GF-D8 (cell line): ENCODE measurements around the gene COL23A1.

Experiments
- DNase-seq: peaks from one replicate; lab custom pipeline; 2025; lab: John Stamatoyannopoulos, UW

Gene COL23A1

GRCh38 chr5:178421699-178422399 lies 168.3 kb downstream of the COL23A1 start:
- no peak for DNase-seq

DNA sequence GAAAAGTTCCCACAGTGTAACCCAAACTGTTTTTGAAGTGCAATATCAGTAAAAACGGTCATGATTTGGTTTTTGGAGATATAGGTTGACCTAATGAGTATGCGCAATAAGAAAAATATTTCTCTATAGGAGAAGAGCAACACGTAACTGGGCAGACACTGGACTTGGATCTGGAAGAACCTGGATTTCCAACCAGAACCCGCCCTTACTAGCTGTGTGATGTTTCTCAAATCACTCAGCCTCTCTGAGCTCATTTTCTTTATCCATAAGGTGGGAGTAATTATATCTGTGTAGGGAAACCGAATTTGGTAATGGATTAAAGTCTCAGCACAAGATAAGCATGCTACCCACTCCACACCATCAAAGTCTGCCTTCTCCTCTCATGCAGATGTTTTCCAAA lies 169.1 kb downstream of the COL23A1 start:
- no peak for DNase-seq

DNA sequence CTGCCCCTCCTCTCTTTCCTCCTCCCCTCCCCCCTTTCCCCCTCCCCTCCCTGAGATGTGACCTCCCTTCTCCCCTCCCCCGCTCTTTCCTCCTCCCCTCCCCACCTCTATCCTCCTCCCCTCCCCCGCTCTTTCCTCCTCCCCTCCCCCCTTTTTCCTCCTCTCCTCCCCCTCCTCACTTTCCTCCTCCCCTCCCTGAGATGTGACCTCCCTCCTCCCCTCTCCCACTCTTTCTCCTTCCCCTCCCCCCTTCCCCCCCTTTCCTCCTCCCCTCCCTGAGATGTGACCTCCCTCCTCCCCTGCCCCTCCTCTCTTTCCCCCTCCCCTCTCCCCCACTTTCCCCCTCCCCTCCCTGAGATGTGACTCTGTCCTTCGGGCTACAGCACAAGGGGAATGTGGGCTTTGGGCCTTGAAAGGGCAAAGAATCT lies 169.8 kb downstream of the COL23A1 start:
- DNase-seq: no peak

DNA sequence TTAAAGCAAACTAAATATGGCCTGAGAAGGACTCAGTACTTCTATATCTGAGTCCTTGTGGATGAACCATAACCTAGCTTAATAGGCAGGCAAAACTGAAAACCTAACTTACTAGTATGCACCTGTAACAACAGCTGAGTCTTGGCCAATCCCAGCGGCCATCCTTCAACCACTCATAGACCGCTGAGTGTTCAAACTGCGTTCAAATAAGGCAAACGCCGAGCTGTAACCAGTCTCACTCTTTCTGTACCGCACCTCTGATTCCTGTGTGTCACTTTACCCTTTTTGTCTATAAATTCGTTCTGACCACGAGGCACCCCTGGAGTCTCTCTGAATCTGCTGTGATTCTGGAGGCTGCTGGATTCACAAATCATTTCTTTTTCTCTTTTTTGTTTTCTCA lies 170.5 kb downstream of the COL23A1 start:
- no peak for DNase-seq

GRCh38 chr5:178419196-178419595 lies 171.0 kb downstream of the COL23A1 start:
- no peak for DNase-seq

DNA sequence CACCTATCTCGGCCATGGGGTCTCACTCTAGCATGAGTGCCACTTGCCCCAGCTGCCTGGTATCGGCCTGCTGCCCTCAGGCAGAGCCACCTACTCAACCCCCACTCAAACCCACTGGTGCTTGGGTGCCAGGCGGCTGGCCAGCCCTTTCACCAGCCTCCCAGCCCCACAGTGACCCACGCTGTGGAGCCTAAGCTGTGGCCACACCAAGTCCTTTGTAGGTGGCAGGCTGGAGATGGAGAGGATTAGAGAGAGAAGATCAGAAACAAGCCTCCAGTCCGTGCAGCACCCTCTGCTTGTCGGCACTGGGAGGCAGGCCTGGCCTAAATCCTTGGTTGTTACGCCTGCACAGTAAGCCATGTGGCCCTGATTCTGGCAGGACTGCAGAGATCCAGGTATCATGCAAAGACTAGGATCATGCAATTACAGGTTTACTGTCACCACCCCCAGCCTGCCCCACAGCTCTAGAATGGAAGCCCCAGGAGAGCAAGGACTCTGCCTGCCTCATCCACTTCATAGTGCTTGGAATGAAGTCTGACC lies 171.7 kb downstream of the COL23A1 start:
- no peak for DNase-seq

DNA sequence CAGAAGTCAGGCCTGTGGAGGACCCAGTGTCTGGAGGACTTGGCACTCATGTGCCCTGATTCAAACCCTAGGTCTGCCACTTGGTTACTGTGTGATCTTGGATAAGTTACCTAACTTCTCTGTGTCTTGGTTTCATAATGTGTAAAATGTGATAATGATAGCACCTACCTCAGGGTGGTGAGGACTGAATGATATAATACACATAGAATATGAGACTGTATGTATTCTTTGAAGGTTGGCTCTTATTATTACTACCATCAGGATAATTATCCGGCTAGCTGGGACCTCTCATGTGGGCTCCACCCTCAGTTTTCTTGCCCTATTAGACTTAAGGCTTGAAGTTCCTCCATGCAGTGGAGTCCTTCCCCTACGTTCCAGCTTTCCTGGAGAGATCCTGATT lies 172.2 kb downstream of the COL23A1 start:
- DNase-seq: no peak

DNA sequence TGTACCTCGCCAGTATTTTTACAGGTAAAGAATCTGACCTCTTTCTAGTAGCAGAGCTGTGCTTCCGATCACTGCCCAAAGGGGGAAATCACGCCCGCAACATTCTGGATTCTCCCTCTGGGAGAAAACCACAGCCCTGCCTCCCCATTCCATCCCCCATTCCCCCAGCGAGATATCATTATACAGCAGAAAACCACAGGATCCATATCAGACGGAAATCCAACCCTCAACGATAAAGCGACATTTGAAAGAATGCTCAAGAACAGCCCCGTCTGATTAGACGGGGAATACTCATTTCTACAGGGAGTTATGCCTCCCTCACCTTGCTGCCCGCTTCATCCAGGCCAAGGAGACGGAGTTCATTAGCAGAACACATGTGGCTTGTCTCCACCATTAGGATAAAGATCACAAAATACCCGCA lies 172.8 kb downstream of the COL23A1 start:
- DNase-seq: no peak

GRCh38 chr5:178416919-178417318 lies 173.3 kb downstream of the COL23A1 start:
- DNase-seq: no peak

- DNase-seq: no peak
Observed at GRCh38 chr5:178416206-178416882, 173.8 kb downstream of the COL23A1 start.

- DNase-seq: no peak
Observed at GRCh38 chr5:178415353-178415752, 174.8 kb downstream of the COL23A1 start.

DNA sequence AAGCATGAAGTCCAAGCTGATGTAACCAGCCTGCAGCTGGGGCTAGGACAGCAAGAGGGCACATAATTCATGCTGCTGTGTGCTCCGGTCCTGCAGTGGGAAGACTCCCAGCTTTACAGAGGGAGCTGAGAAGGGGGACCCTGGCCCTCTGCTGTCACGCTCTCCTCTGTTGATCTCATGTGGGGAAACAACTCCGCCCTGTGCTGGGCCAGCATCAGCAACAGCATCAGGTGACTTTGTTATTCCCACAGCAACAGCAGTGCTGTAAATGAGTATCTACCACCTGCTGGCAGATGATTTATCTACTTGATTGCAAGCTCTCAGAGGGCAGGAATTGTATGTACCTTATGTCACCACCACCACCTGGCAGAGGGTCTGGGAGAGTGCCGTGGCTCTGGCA lies 176.2 kb downstream of the COL23A1 start:
- DNase-seq: no peak

DNA sequence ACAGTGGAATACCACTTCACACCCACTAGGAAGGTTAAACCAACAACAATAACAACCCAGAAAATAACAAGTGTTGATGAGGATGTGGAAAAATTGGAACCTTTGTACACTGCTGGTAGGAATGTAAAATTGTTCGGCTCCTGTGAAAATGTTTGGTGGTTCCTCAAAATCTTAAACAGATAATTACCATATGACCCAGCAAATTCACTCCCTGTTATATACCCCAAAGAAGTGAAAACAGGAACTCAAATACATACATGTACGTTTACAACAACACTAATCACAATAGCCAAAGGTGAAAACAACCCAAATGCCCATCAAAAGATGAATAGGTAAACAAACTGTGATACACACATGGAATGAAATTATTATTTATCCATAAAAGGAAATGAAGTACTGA lies 179.1 kb downstream of the COL23A1 start:
- no peak for DNase-seq

- DNase-seq: no peak
Observed at GRCh38 chr5:178407646-178408045, 182.5 kb downstream of the COL23A1 start.

DNA sequence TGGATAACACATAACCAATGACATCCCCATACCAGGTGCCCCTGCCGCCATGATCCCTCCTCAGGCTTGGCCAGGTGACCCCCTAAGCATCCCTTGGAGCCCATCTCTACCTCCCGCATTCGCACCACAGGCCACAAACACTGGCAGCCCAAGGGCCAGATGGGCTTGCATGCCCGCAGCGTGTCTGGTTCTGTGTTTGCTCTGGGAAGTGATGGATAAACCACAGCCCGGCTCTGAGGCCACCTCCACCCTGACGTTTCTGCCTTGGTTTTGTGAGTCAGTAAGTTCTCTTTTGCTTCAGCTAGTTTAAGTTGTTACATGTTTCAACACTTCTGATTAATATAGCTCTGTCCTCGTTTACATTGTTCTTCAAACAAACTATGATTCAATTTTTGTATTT lies 185.2 kb downstream of the COL23A1 start:
- no peak for DNase-seq

DNA sequence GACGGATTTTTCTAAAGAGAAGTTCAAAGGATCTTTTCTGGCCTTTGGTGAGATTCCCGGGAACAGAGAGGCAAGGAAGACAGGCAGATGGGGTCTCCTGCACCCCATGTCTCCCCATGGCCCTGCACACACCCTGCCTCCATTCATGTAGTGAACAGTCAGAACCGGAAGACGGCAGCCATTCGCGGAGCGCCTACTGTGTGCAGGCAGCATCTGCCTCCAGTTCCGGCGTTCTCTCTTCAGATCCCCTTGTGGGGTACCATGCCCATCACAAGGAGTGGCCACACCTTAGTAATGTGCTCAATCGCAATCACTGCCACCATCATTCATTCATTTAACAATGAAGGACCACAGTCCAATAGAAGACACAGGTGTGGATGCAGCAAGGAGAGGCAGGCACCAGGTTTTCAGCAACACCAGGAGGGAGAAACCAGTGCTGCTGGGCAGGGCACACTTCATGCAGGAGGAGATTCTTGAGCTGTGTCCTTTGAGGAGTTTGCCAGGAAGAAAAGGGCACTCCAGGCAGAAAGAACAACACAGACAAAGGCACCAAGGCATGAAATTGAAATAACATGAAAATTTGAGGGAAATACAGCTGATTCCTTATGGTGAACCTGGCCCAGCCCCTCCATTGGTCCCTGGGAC lies 186.1 kb downstream of the COL23A1 start:
- DNase-seq: no peak

DNA sequence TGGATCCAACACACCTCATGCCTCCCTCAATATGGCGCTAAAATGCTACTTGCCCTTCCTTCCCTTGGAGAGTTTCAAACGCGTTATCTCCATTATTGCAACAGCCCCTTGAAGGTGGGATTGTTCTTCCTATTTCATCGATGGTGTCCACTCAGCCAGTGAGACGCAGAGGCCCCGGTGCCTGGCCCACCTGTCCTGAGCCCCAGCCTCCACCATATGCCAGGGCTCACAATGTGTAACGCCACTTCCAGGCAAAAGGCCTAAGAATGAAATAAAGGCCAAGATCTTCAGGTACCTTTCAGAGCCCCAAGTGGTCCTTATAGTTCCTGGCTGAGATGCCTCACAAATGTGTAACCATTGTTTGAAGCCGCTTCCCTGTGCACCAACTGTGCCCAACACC lies 186.8 kb downstream of the COL23A1 start:
- DNase-seq: no peak

GRCh38 chr5:178399701-178400095 lies 190.5 kb downstream of the COL23A1 start:
- DNase-seq: no peak

- DNase-seq: no peak
Observed at GRCh38 chr5:178398901-178399700, 191.1 kb downstream of the COL23A1 start.

GRCh38 chr5:178396796-178397720 lies 193.1 kb downstream of the COL23A1 start:
- DNase-seq: no peak

GRCh38 chr5:178394074-178394473 lies 196.1 kb downstream of the COL23A1 start:
- no peak for DNase-seq
